Epithelial cell of proximal tubule (primary cell): ENCODE measurements around the gene GFRA1. TPM values are rescaled to one million over a fixed set of nuclear protein-coding genes. Genes with fewer than 3 reads are reported as not detected.

ENCODE experiments used
- DNase-seq: peaks from one replicate; pipeline ENCODE4 v3.0.0-alpha.2; 2011; ENCODE audit warnings: low read depth
- H3K4me3 ChIP-seq: 2 replicates; pipeline ENCODE4 v1.5.1; 2011; ENCODE audit warnings: low read depth, mild to moderate bottlenecking, low read length
- total RNA-seq: library from RNA; depleted of rRNA; stranded (reverse); fragments of >200 nt; gene quantifications from 2 replicates; pipeline ENCODE4 v1.2.3, GENCODE V29; 2015
- TF ChIP-seq, protein P1 (sequence below): conservative IDR thresholded peaks from 2 replicates; pipeline ENCODE4 v1.5.1; 2012; ENCODE audit warnings: low read depth, mild to moderate bottlenecking, low read length

Gene GFRA1
- total RNA-seq, 1 donor from 2014 or later: 10.6 TPM

DNA sequence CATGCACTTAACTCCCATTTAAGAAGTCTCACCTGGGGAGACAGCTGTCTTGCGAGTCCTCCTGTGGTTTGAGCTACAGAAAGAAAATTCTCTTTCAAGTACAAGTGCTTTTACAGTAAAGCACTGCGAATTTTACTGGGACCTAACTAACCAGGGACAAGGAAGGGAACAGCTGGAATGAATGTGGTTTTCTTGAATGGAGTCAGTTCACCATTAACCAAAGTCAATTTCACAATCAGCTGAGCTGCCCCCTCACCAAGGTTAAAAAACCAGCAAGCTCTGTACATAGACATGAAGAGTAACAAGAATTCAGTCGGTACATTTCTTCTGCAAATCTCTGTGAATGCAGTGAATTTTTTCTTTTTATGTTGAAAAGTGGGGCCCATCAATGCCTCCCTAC is 56.3 kb downstream of the GFRA1 start:
- TF ChIP-seq, protein P1, sequence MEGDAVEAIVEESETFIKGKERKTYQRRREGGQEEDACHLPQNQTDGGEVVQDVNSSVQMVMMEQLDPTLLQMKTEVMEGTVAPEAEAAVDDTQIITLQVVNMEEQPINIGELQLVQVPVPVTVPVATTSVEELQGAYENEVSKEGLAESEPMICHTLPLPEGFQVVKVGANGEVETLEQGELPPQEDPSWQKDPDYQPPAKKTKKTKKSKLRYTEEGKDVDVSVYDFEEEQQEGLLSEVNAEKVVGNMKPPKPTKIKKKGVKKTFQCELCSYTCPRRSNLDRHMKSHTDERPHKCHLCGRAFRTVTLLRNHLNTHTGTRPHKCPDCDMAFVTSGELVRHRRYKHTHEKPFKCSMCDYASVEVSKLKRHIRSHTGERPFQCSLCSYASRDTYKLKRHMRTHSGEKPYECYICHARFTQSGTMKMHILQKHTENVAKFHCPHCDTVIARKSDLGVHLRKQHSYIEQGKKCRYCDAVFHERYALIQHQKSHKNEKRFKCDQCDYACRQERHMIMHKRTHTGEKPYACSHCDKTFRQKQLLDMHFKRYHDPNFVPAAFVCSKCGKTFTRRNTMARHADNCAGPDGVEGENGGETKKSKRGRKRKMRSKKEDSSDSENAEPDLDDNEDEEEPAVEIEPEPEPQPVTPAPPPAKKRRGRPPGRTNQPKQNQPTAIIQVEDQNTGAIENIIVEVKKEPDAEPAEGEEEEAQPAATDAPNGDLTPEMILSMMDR: no peak
- no peak overlapping the region for H3K4me3 ChIP-seq
- peak; percentile 57 for DNase-seq

DNA sequence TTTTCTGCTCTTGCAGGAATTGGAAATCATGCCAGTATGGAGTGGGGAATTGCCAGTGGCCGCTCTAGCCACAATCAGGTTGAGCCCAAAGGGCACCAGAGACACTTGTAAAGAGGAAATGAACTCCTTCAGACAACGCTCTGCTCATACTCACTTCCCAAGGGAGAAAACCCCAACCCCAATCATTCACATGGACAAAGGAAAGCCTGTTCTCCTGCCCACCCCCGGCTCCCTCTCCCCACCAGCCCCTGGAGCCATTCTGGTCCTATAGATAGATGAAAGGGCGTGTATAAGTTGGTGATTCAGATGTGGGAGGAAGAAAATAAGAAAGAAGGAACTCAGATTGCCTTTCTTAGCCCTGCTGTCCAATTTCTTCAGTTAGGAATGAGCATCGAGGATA is 57.4 kb downstream of the GFRA1 start:
- no peak for DNase-seq
- H3K4me3 ChIP-seq: no peak overlapping the region
- TF ChIP-seq, protein P1: no peak

DNA sequence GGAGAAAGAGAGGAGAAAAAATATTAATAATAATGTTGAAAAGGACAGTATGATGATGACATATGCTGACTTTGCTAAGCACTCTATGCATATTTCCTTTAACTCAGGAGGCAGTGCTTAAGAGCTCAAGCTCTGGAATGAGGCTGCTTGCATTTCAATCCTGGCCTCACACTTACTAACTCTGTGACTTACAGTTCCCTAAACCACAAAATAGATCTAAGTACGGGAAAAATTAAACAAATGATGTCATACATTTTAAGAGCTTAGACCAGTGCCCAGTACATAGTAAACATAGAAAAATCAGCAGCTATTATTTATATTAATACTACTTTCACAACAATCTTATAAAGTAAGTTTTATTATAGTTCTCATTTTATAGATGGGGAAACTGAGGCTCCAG is 61.3 kb downstream of the GFRA1 start:
- H3K4me3 ChIP-seq: no peak overlapping the region
- no peak for DNase-seq
- TF ChIP-seq, protein P1: no peak

DNA sequence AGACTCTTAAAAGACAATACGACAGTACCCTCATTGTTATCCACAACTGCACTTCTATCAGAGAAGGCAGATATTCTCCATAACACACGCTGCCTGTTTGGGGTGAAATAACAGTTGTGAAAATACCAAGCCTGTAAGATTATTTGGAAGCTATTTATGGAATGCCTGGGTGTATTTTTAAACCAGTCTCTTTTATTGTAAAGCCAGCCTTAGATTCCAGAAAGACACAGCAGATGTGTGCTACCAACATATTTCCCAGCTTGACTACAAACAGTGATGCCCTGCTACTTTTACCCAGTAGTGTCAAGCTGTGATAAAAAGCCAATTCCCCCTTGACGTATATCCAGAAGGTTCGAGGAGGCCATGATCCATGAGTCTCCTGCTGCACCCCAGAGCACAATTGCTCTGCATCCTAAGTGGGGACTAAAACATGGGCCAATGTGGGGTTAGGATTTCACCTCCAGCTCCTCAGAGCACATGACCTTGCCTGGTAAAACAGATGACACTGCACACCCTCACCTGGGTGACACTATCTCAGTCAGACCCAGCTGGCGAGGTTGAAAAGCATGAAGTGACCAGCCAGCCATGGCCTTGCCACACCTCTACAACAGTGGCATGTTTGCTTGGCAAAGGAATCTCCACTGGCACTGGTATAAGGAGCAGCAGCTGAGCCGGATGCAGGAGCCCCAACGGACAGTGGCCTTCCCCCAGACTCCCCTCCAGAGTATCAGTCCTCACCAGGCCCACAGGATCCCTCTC is 62.2 kb downstream of the GFRA1 start:
- no peak overlapping the region for H3K4me3 ChIP-seq
- TF ChIP-seq, protein P1: no peak
- no peak for DNase-seq

DNA sequence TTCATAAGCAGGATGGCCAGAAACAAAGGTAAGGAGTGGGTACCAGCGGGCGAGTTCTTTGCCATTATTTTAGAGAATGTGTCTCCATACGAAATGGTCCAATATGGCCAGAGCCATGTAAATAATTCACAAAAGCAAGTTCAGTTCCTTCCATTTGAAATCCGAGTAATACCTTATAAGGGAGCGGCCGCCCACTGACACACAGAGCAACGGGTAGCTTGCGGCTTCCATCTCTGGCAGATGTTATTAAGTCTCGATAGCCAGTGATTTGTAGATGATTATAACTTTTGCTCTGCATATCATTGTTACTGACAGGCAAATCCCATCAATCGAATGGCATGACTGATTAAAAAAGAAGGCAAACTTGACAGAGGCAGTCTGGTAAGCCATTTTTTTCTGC is 63.2 kb downstream of the GFRA1 start:
- DNase-seq: no peak
- TF ChIP-seq, protein P1: no peak
- no peak overlapping the region for H3K4me3 ChIP-seq

DNA sequence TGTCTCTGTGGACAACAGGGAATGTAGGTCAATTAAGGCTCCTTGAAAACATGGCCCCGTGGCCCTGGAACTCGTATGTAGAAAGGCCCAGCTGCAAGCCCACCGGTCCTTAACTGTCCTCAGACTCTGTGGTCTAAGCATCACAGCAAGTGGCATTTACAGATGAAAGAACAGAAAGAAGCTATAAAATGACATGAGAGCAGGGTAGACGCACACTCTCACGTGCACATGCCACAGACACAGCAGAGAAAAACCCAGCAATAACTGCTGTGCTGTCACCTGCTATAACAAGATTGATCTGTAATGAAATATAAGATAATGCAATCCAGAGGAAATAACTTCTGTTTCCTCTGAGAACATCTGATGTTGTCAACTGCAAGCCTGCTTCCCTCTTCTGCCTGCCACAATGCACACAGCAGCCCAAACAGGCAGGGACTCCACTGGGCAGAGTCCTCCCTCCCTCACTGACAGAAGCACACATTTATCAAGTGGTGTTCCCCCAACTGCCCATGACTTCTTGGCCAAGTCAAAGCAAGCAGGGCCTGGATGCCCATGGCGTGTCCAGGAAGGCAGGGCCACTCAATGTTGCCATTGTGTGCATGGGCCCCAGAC is 63.9 kb downstream of the GFRA1 start:
- H3K4me3 ChIP-seq: no peak overlapping the region
- DNase-seq: no peak
- TF ChIP-seq, protein P1: no peak

DNA sequence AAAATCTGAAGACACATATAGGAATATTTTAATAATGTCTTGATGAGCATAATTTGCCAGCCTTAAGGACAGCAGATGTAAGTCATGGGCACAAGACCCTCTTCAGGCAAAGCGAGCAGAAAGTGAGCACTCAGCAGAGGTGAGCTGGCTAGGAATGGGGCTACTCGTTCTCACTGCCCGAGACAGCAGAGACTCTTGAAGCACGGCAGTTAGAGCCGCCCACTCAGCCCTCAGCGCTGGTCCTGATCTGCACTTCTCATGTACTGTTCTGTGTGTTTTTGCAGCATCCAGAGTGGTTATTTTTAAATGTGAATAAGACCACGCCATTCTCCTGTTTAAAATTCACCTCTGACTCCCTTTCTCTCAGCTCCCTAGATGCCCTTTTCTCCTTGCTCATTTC is 65.3 kb downstream of the GFRA1 start:
- H3K4me3 ChIP-seq: no peak overlapping the region
- TF ChIP-seq, protein P1: no peak
- no peak for DNase-seq
